NCI-H2171 (cell line): ENCODE data around the gene PDZD2.

Experiments
- DNase-seq: peaks from one replicate; lab custom pipeline; 2025; lab: John Stamatoyannopoulos, UW

The PDZD2 gene

DNA sequence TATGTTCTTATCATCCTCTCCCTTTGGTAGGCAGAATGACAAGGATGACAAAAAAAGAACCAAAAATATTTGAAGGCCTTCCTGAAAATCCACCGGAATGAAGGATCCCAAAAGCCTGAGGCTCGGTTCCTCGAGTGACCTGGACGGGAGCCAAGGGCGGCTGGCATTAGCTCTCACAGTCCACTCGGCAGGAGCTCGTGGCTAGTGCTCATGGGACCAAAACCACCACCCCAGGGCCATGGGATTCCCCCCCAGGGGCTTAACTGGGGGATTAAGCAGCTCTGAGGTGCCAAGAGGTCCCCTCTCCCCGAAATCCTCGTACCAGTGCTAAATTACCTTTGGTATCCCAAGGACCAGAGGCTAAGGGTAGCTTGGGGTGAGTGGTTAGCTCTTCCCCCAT lies 586 bp upstream of the PDZD2 start:
- DNase-seq, result no peak

GRCh38 chr5:31639481-31640411 lies 815 bp downstream of the PDZD2 start:
- DNase-seq, result no peak

GRCh38 chr5:31640573-31640972 lies 1.6 kb downstream of the PDZD2 start:
- no peak for DNase-seq

DNA sequence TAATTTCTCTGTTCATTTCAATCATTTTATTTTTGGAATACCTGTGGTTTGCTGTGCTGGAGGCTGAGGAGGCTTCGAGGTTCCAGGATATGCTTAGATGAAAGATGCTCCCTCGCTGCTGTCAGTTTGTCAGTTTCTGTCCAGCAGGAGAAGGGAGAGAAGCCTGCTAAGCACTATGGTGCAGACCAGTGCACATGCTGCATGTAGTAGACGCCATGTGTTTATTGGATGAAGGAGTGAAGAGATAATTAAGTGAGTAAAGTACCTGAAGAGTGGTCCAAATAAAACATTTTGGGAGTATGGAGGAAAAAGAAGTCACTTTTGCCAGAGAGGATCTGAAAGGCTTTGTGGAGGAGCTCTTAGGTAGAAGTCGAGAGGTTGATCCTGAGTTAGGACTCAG lies 2.1 kb downstream of the PDZD2 start:
- no peak for DNase-seq

DNA sequence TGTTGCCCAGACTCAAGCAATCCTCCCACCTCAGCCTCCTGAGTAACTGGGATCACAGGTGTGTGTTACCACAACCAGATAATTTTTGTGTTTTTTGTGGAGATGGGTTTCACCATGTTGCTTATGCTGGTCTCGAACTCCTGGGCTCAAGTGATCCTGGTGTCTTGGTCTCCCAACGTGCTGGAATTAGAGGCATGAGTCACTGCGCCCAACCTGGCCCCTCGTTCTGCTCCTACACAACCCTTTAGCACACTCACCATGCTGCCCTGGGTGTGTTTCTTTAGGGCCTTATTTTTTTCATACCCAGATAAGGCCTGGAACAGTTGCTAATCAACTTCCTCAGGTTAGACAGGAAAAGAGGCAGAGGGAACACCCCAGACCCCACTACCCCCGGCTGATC lies 2.6 kb downstream of the PDZD2 start:
- no peak for DNase-seq

DNA sequence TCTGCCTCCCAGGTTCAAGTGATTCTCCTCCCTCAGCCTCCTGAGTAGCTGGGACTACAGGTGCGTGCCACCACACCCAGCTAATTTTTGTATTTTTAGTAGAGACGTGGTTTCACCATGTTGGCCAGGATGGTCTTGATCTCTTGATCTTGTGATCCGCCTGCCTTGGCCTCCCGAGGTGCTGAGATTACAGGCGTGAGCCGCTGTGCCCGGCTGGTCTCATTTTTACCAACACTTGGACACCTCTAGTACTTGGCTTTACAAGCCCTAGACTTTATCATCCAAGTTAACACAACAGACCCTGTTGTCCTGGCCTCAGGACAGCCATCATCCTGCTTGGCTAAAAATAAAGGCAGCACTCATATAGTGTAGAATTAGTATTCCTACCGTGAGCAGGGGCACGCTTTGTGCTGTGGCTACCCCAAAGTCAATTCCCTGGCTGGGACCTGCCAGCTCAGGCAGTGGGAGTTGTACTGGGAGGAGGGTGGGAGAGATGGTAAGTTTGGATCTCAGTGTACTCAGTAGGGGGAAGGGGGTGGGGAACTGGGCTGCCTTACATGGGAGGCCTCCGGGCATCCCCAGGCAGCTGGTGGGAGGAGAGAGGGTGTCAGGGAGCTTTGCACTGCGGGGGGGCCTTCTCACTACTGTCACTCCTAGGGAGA lies 6.6 kb downstream of the PDZD2 start:
- DNase-seq, result no peak

DNA sequence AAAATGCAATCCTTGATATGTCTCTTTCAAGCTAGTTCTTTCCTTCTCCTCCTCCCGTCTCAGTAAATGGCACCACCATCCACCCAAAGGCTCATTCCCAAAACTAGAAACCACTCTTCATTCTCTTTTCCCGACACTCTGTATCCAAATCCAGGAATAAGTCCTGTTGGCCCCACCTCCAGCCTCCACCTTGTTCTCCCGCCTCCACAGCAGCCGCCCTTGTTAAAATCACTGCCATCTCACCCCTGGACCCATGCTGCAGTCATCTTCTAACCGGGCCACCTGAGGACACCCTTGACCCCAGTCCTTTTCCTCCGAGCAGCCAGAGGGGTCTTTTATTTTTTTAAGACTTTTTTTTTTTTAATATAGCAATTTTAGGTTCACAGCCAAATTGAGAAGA lies 9.4 kb downstream of the PDZD2 start:
- DNase-seq, result no peak

DNA sequence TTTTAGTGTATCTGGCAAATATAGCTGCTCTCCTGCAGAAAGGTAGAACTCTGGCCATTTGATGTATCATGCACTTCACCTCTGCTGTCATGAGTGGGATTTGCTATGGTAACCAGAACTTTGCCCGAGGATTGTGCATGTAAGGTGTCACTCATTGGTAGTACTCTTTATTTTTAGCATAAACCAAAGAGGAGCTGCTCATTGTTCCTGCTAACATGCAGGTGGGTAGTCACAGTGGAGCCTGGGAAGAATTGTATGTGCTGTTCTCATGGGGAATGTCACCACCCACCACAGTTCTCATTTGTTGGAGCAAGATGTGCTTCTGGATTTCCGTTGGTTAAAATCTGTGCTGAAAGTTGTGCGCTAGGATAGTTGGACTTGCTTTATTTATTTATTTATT lies 12.3 kb downstream of the PDZD2 start:
- no peak for DNase-seq

DNA sequence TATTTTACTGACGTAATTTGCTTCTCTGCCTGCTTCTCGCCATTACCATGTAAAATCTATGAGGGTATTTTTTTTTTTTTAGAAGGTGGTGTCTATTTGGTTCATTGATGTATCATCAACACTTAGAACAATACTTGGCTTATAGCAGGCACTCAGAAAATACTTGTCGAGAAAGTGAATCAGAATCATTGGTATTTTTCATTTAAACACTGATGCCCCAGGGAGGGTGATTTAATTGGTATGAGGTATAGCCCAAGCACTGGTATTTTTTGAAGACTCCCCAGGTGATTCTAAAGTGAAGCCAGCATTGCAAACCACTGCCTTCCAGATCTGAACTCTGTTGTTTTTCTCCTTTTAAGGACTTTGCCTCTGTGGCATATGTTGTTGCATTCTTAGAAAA lies 16.6 kb downstream of the PDZD2 start:
- DNase-seq, result no peak

DNA sequence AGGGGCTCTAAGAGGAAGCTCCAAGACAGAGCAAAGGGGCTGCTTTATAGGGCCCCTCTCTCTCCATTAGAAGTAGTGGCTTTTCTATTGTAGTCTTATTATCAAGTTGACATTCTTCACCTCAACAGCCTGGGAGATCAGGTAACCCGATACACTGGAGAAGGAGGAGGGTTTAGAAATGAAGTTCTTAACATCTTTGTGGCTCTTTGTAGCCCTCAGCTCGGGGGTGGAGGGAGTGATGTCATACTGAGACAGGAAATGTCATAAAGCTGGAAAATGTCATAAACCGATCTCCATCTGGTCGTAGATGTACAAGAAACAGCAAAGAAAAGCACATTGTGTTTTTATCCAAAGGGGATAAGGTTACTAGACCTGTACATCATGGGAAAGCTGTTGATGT lies 17.9 kb downstream of the PDZD2 start:
- DNase-seq, result no peak

GRCh38 chr5:31657315-31657979 lies 18.5 kb downstream of the PDZD2 start:
- no peak for DNase-seq

DNA sequence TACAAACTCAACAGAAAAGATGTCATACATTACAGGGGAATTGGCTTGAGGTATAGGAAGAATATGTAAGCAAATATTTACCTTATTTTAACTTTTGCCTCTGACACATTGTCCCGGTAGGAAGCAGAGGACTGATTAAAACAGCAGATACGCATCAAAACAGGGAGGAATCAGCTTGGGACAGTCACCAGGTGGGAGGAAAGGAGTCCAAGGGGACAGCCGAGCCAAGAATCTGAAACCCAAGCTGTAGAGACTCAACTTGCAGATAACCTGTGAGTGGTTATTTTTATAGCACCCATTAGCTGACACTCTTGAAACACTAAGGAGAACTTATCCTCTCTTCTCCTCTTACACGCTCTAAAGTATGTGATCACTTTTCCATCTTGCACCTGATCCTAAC lies 22.3 kb downstream of the PDZD2 start:
- DNase-seq, result no peak

DNA sequence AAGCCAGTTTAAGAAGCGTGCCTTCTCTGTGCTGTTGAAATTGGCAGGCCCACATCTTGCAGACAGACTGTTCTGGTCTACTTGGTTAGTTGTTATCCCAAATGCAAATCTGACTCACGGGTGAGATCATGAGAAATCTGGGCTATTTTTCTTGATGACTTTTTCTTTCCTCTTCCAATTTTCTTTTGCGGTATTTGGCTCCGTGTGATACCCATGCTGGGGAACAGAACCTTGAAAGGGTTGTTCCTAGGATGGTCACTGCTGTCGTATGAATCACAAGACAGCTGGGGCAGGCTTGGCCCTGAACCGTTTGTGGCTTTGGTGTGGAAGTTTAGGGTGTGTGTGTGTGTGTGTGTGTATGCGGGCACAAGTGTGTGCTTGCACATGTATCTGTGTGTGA lies 24.6 kb downstream of the PDZD2 start:
- no peak for DNase-seq

DNA sequence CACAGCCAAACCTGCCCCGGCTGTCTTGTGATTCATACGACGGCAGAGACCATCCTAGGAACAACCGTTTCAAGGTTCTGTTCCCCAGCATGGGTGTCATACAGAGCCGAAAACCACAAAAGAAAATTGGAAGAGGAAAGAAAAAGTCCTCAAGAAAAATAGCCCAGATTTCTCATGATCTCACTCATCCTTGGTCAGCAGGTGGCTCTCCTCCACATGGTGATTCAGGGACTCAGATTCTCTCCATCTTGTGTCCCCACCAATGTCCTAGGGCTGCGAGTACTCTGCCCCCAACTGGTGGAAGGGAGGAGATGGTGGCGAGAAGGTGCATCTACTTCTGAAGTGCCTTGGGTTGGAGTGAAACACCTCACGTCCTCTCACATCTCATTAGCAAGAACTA lies 25.6 kb downstream of the PDZD2 start:
- DNase-seq, result no peak

- no peak for DNase-seq
These were observed 32.4 kb downstream of the PDZD2 start for GRCh38 chr5:31671339-31671741.

- no peak for DNase-seq
These were observed 35.5 kb downstream of the PDZD2 start for GRCh38 chr5:31674371-31674951.

GRCh38 chr5:31675472-31675871 lies 36.5 kb downstream of the PDZD2 start:
- DNase-seq, result no peak

DNA sequence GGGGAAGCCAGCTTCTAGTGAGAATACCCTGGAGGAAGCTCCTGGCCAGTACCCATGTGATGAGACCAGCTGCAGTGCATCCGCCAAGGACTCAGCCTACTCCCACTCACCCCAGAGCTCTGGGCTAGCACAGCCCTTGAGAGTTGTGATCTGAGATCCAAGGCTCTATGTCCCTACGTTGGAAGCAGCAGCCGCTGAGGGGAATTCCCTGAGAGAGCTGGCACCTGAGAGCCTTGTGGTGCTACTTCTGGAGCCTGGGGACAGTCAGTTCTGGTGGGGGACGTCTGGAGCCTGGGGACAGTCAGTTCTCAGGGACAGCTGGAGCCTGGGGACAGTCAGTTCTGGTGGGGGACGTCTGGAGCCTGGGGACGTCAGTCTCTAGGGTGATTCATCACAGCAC lies 39.2 kb downstream of the PDZD2 start:
- DNase-seq, result no peak

DNA sequence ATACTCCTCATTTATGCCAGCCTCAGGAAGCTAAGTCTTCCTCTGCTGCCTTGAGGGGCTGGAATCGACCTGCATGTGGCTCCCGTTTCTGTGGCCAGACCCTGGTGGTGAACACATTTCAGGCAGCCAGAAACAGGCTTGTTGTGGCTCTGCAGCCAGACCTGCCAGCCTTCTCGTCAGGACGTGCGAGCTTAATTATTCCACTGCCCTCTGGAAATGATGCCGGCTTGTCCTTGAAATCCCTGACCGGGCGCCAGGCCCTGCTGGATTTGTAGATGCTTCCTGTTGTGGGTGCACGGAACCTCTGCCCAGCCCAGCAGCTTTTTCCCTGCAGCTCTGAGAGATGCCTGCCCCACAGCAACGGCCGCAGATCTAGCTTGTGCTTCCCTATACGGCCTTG lies 41.6 kb downstream of the PDZD2 start:
- no peak for DNase-seq

- DNase-seq, result no peak
These were observed 43.1 kb downstream of the PDZD2 start for GRCh38 chr5:31682025-31682424.

- DNase-seq, result no peak
These were observed 43.9 kb downstream of the PDZD2 start for GRCh38 chr5:31682851-31683250.

DNA sequence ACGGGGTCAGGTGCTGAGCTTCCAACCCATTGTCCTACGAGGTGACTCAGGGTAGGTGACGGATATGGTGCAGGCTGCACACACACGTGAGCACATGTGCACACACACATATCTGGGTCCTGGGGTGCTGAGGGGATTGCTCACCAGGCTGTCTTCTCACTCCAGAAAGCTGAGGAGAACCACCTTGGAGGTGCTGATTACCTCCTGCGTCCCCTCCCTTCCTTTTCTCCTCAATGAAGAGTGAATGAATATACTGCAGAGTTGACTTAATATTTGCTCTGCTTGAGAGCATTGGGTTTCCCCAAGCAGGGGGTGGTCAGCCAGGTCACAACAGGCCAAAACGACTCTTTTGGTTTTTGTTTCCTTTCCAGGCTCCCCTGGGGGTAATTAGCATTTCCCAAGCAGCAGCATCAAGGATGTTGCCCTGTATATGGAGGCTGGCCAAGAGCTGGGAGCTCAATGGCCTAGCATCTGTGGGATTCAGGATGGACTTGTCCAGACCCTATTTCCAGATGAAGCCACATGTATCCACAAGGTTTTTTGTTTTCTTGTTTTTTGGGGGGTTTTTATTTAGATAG lies 49.7 kb downstream of the PDZD2 start:
- no peak for DNase-seq
